Chondrocyte (in vitro differentiated cells): Measurements from ENCODE around the gene LCE3D. TPM values are rescaled to one million over a fixed set of nuclear protein-coding genes. Genes with fewer than 3 reads are reported as not detected.

Source experiments
- DNase-seq: peaks from one replicate; pipeline ENCODE4 v3.0.0; 2021; ENCODE audit warnings: mixed read lengths, low spot score
- H3K27ac Mint-ChIP-seq: one replicate; pipeline ENCODE4 v1.8.0; 2021; ENCODE audit warnings: mild to moderate bottlenecking, moderate library complexity, mixed read lengths; ENCODE audit not compliant: unreplicated experiment
- H3K27me3 Mint-ChIP-seq: 2 replicates; pipeline ENCODE4 v1.8.0; 2021; ENCODE audit warnings: low read depth, mixed read lengths
- H3K36me3 Mint-ChIP-seq: 2 replicates; pipeline ENCODE4 v1.8.0; 2021; ENCODE audit warnings: low read depth, mixed read lengths
- H3K4me1 Mint-ChIP-seq: 2 replicates; pipeline ENCODE4 v1.8.0; 2021; ENCODE audit warnings: low read depth, mild to moderate bottlenecking, mixed read lengths
- H3K4me3 Mint-ChIP-seq: one replicate; pipeline ENCODE4 v1.8.0; 2021; ENCODE audit warnings: mild to moderate bottlenecking, moderate library complexity, mixed read lengths; ENCODE audit not compliant: unreplicated experiment
- H3K9me3 Mint-ChIP-seq: 2 replicates; pipeline ENCODE4 v1.8.0; 2021; ENCODE audit warnings: low read depth, mixed read lengths
- CTCF ChIP-seq: fragments of 200-600 bp; sonication (generic); IDR thresholded peaks from 2 replicates; pipeline ENCODE4 v1.5.0; 2021; ENCODE audit warnings: antibody characterized with exemption, mild to moderate bottlenecking, moderate library complexity
- total RNA-seq: library from RNA; stranded (reverse); gene quantifications from 3 replicates; pipeline ENCODE4 v1.2.1, GENCODE V29; 2021

Gene LCE3D
- total RNA-seq, 1 donor from 2014 or later, result not detected

- H3K9me3 Mint-ChIP-seq, result peaks cover 43% of the 10 kb centered on the region
- no peaks in the 10 kb centered on the region for H3K36me3 Mint-ChIP-seq
- no peaks in the 10 kb centered on the region for H3K4me1 Mint-ChIP-seq
- TF ChIP-seq CTCF, result no peak
- H3K27me3 Mint-ChIP-seq, result no peaks in the 10 kb centered on the region
- H3K27ac Mint-ChIP-seq, result no peak overlapping the region
- DNase-seq, result no peak
- no peak overlapping the region for H3K4me3 Mint-ChIP-seq
Measured at GRCh38 chr1:152543820-152544219, 36.5 kb downstream of the LCE3D start.

- Mint-ChIP-seq H3K9me3 (peaks cover 41% of the 10 kb centered on the region), H3K4me1 (no peaks in the 10 kb centered on the region), H3K27me3 (no peaks in the 10 kb centered on the region), H3K4me3 (no peak overlapping the region), H3K36me3 (no peaks in the 10 kb centered on the region), H3K27ac (no peak overlapping the region)
- DNase-seq, result no peak
- no peak for TF ChIP-seq CTCF
Measured at GRCh38 chr1:152539901-152540300, 40.4 kb downstream of the LCE3D start.

GRCh38 chr1:152537496-152537895 lies 42.8 kb downstream of the LCE3D start:
- H3K9me3 Mint-ChIP-seq, result peaks cover 26% of the 10 kb centered on the region
- H3K4me3 Mint-ChIP-seq, result no peak overlapping the region

GRCh38 chr1:152535774-152536173 lies 44.5 kb downstream of the LCE3D start:
- Mint-ChIP-seq H3K27ac (no peak overlapping the region), H3K9me3 (peaks cover 21% of the 10 kb centered on the region), H3K27me3 (no peaks in the 10 kb centered on the region), H3K36me3 (no peaks in the 10 kb centered on the region), H3K4me3 (no peak overlapping the region), H3K4me1 (no peaks in the 10 kb centered on the region)
- no peak for TF ChIP-seq CTCF
- DNase-seq, result no peak

More at GRCh38 chr1:152537496-152537895, 42.8 kb downstream of the LCE3D start:
- no peak for DNase-seq
- Mint-ChIP-seq H3K4me1 (no peaks in the 10 kb centered on the region), H3K27me3 (no peaks in the 10 kb centered on the region), H3K36me3 (no peaks in the 10 kb centered on the region), H3K27ac (no peak overlapping the region)
- TF ChIP-seq CTCF, result no peak

GRCh38 chr1:152533327-152533938 lies 46.9 kb downstream of the LCE3D start:
- Mint-ChIP-seq H3K9me3 (peaks cover 34% of the 10 kb centered on the region), H3K27me3 (no peaks in the 10 kb centered on the region), H3K36me3 (no peaks in the 10 kb centered on the region), H3K4me1 (no peaks in the 10 kb centered on the region), H3K4me3 (no peak overlapping the region), H3K27ac (no peak overlapping the region)
- DNase-seq, result no peak
- peak; percentile 31 for TF ChIP-seq CTCF

Other genes starting within 250 kb of the LCE3D start
- not detected in 3 replicates for gene FLG2, start 220.5 kb downstream of the LCE3D start, total RNA-seq
- not detected in 3 replicates for gene CRNN, start 166.3 kb downstream of the LCE3D start, total RNA-seq
- not detected in 3 replicates for gene LCE5A, start 69.7 kb downstream of the LCE3D start, total RNA-seq
- gene CRCT1, start 66.0 kb downstream of the LCE3D start, total RNA-seq, result not detected in 3 replicates
- not detected in 3 replicates for gene LCE3E, start 13.7 kb downstream of the LCE3D start, total RNA-seq
- gene LCE3C, start 19.7 kb upstream of the LCE3D start, total RNA-seq, result not detected in 3 replicates
- not detected in 3 replicates for gene LCE3B, start 33.3 kb upstream of the LCE3D start, total RNA-seq
- not detected in 3 replicates for gene LCE3A, start 42.6 kb upstream of the LCE3D start, total RNA-seq
- not detected in 3 replicates for gene LCE2D, start 82.9 kb upstream of the LCE3D start, total RNA-seq
- gene LCE2C, start 94.8 kb upstream of the LCE3D start, total RNA-seq, result not detected in 3 replicates
- not detected in 3 replicates for gene LCE2B, start 105.6 kb upstream of the LCE3D start, total RNA-seq
- gene LCE2A, start 117.8 kb upstream of the LCE3D start, total RNA-seq, result not detected in 3 replicates
- gene LCE4A, start 127.6 kb upstream of the LCE3D start, total RNA-seq, result not detected in 3 replicates
- not detected in 3 replicates for gene KPRP, start 177.5 kb upstream of the LCE3D start, total RNA-seq
- gene LCE1F, start 194.6 kb upstream of the LCE3D start, total RNA-seq, result not detected in 3 replicates
- gene LCE1E, start 205.7 kb upstream of the LCE3D start, total RNA-seq, result not detected in 3 replicates
- not detected in 3 replicates for gene LCE1D, start 216.2 kb upstream of the LCE3D start, total RNA-seq
- gene LCE1C, start 226.1 kb upstream of the LCE3D start, total RNA-seq, result not detected in 3 replicates
- not detected in 3 replicates for gene LCE1B, start 231.5 kb upstream of the LCE3D start, total RNA-seq
- not detected in 3 replicates for gene LCE1A, start 247.0 kb upstream of the LCE3D start, total RNA-seq